ENCODE measurements around the gene BCL2L11.

BCL2L11 gene

GRCh38 chr2:111168528-111169239 lies 48.0 kb downstream of the BCL2L11 start:
- DNase-seq: peak; percentile 66

GRCh38 chr2:111169268-111169667 lies 48.6 kb downstream of the BCL2L11 start:
- DNase-seq: no peak

GRCh38 chr2:111169924-111170323 lies 49.2 kb downstream of the BCL2L11 start:
- no peak for DNase-seq

- DNase-seq: no peak
Measured at GRCh38 chr2:111171337-111171930, 50.7 kb downstream of the BCL2L11 start.

GRCh38 chr2:111172666-111173065 lies 52.0 kb downstream of the BCL2L11 start:
- no peak for DNase-seq

GRCh38 chr2:111173338-111173737 lies 52.6 kb downstream of the BCL2L11 start:
- no peak for DNase-seq

- DNase-seq: no peak
Measured at GRCh38 chr2:111173856-111174255, 53.1 kb downstream of the BCL2L11 start.

GRCh38 chr2:111175615-111176014 lies 54.9 kb downstream of the BCL2L11 start:
- DNase-seq: no peak

- no peak for DNase-seq
Measured at GRCh38 chr2:111176388-111176787, 55.7 kb downstream of the BCL2L11 start.

GRCh38 chr2:111176867-111177266 lies 56.2 kb downstream of the BCL2L11 start:
- DNase-seq: no peak

GRCh38 chr2:111178296-111178695 lies 57.6 kb downstream of the BCL2L11 start:
- no peak for DNase-seq

GRCh38 chr2:111178730-111179405 lies 58.2 kb downstream of the BCL2L11 start:
- DNase-seq: peak; percentile 40

GRCh38 chr2:111182121-111182520 lies 61.4 kb downstream of the BCL2L11 start:
- no peak for DNase-seq

- DNase-seq: no peak
Measured at GRCh38 chr2:111182740-111183139, 62.0 kb downstream of the BCL2L11 start.

GRCh38 chr2:111184725-111185310 lies 64.1 kb downstream of the BCL2L11 start:
- DNase-seq: no peak

- DNase-seq: no peak
Measured at GRCh38 chr2:111185361-111186022, 64.8 kb downstream of the BCL2L11 start.

- DNase-seq: no peak
Measured at GRCh38 chr2:111186121-111186715, 65.5 kb downstream of the BCL2L11 start.

GRCh38 chr2:111186933-111187332 lies 66.2 kb downstream of the BCL2L11 start:
- no peak for DNase-seq

GRCh38 chr2:111188681-111189080 lies 68.0 kb downstream of the BCL2L11 start:
- DNase-seq: no peak

- DNase-seq: no peak
Measured at GRCh38 chr2:111189106-111189505, 68.4 kb downstream of the BCL2L11 start.

GRCh38 chr2:111190816-111191540 lies 70.3 kb downstream of the BCL2L11 start:
- DNase-seq: no peak

GRCh38 chr2:111191877-111192276 lies 71.2 kb downstream of the BCL2L11 start:
- DNase-seq: peak; percentile 14
